ENCODE measurements around the gene COL16A1.
A peak's percentile ranks its signal among the peaks of the same experiment; 100 is the strongest.

The COL16A1 gene

GRCh38 chr1:31731049-31731565 lies 27.3 kb upstream of the COL16A1 start:
- H3K36me3 ChIP-seq (ENCODE audit: insufficient read depth, low read length), result peaks cover 5% of the 10 kb centered on the region
- 92% methylated on average over 12 of the region's 12 CpGs for WGBS
- H3K9ac ChIP-seq (ENCODE audit: low read depth, low read length), result no peak overlapping the region
- no peaks in the 10 kb centered on the region for H3K27me3 ChIP-seq (ENCODE audit: insufficient read depth, low read length)
- no peaks in the 10 kb centered on the region for H3K4me1 ChIP-seq (ENCODE audit: insufficient read depth, low read length)
- H3K4me3 ChIP-seq (ENCODE audit: low read length), result no peak overlapping the region
- H3K9me3 ChIP-seq (ENCODE audit: insufficient read depth, low read depth, low read length), result no peaks in the 10 kb centered on the region
- no peak overlapping the region for H3K27ac ChIP-seq (ENCODE audit: low read depth, low read length)

DNA sequence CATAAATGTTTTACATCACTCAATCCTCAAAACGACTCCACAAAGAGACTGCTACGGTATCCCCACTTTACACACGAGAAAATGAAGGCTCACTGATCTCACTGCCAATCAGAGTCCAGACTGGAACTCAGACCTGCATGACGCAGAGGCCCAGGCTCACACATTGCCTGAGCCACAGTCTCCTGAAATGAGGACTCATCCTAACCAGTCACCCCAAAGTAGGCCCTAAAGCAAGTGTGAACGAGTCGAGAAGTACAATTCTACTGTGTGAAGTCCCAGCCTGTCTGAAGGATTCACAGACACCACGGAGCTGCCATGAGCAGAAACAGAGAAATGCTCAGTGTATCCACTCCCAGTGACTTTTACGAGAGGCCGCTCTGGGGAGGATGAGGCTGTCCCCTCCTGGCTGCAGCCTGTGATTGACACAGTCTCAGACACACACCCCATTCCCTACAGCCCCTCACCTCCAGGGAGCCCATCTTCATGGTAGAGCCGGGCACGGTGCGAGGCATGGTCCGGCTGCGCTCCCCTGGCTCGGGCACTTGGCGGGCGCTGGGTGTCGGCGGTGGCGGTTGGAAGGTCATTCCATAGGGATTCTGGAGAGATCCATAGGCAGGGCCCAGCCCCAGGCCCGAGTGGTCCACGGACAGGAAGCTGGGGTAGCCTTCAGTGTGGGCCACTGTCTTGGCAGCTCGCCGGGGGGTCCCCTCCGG lies 26.7 kb upstream of the COL16A1 start:
- H3K27me3 ChIP-seq (ENCODE audit: insufficient read depth, low read length), result no peaks in the 10 kb centered on the region
- H3K4me1 ChIP-seq (ENCODE audit: insufficient read depth, low read length), result no peaks in the 10 kb centered on the region
- no peak overlapping the region for H3K27ac ChIP-seq (ENCODE audit: low read depth, low read length)
- 93% methylated on average over 25 of the region's 25 CpGs for WGBS
- H3K9me3 ChIP-seq (ENCODE audit: insufficient read depth, low read depth, low read length), result no peaks in the 10 kb centered on the region
- H3K36me3 ChIP-seq (ENCODE audit: insufficient read depth, low read length), result peaks cover 5% of the 10 kb centered on the region
- H3K4me3 ChIP-seq (ENCODE audit: low read length), result no peak overlapping the region
- H3K9ac ChIP-seq (ENCODE audit: low read depth, low read length), result no peak overlapping the region

GRCh38 chr1:31727849-31728248 lies 24.0 kb upstream of the COL16A1 start:
- Histone ChIP-seq H3K36me3 (ENCODE audit: insufficient read depth, low read length) (peaks cover 5% of the 10 kb centered on the region), H3K4me3 (ENCODE audit: low read length) (no peak overlapping the region), H3K9ac (ENCODE audit: low read depth, low read length) (no peak overlapping the region), H3K27ac (ENCODE audit: low read depth, low read length) (no peak overlapping the region), H3K27me3 (ENCODE audit: insufficient read depth, low read length) (no peaks in the 10 kb centered on the region), H3K9me3 (ENCODE audit: insufficient read depth, low read depth, low read length) (no peaks in the 10 kb centered on the region), H3K4me1 (ENCODE audit: insufficient read depth, low read length) (no peaks in the 10 kb centered on the region)
- 93% methylated on average over 19 of the region's 19 CpGs for WGBS

DNA sequence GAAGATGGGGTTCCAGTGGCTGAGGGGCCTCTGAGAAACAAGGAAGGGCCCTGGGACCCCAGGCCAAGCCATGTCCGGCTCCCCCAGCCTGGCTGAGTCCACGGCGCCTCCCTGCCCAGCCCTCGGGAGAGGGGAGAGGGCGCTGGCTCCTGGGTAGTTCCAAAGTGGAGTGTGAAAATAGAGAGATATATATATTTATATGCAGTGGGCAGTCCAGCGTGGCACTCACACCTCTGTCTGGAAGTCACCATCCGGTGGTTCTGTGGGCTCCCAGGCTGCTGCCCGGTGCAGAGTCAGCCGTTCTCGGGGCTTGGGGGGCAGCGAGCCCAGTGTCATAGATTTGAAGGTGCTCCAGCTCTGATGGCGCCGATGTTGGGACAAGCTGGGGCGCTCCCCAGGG lies 23.4 kb upstream of the COL16A1 start:
- H3K9ac ChIP-seq (ENCODE audit: low read depth, low read length), result no peak overlapping the region
- H3K4me1 ChIP-seq (ENCODE audit: insufficient read depth, low read length), result no peaks in the 10 kb centered on the region
- peaks cover 5% of the 10 kb centered on the region for H3K36me3 ChIP-seq (ENCODE audit: insufficient read depth, low read length)
- no peak overlapping the region for H3K4me3 ChIP-seq (ENCODE audit: low read length)
- no peaks in the 10 kb centered on the region for H3K9me3 ChIP-seq (ENCODE audit: insufficient read depth, low read depth, low read length)
- WGBS, result 95% methylated on average over 14 of the region's 14 CpGs
- H3K27me3 ChIP-seq (ENCODE audit: insufficient read depth, low read length), result no peaks in the 10 kb centered on the region
- no peak overlapping the region for H3K27ac ChIP-seq (ENCODE audit: low read depth, low read length)

DNA sequence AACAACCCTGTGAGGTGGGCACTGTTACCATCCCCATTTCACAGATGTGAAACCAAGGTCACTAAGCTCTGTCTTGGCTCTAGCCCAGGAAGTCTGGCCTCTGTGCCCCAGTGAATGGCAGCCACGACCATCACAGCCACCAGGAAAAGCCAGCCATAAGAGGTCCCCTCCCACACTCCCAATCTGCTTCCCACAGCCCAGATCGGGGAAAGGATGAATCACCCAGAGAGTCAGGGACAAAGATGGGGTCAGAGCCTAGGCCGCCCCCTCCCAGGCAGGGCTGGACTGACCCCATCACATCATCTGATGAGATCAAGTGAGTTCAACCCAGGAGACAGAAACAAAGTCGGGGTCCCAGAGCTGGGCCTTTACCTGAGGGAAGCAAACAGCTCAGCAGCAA lies 22.9 kb upstream of the COL16A1 start:
- H3K9ac ChIP-seq (ENCODE audit: low read depth, low read length), result no peak overlapping the region
- no peaks in the 10 kb centered on the region for H3K27me3 ChIP-seq (ENCODE audit: insufficient read depth, low read length)
- H3K27ac ChIP-seq (ENCODE audit: low read depth, low read length), result no peak overlapping the region
- 84% methylated on average over 4 of the region's 4 CpGs for WGBS
- H3K9me3 ChIP-seq (ENCODE audit: insufficient read depth, low read depth, low read length), result no peaks in the 10 kb centered on the region
- no peak overlapping the region for H3K4me3 ChIP-seq (ENCODE audit: low read length)
- H3K4me1 ChIP-seq (ENCODE audit: insufficient read depth, low read length), result no peaks in the 10 kb centered on the region
- H3K36me3 ChIP-seq (ENCODE audit: insufficient read depth, low read length), result peaks cover 5% of the 10 kb centered on the region

GRCh38 chr1:31725777-31726535 lies 22.1 kb upstream of the COL16A1 start:
- WGBS, result 88% methylated on average over 12 of the region's 12 CpGs

GRCh38 chr1:31725134-31725533 lies 21.3 kb upstream of the COL16A1 start:
- Histone ChIP-seq H3K4me3 (ENCODE audit: low read length) (no peak overlapping the region), H3K27ac (ENCODE audit: low read depth, low read length) (no peak overlapping the region), H3K36me3 (ENCODE audit: insufficient read depth, low read length) (no peaks in the 10 kb centered on the region), H3K9ac (ENCODE audit: low read depth, low read length) (no peak overlapping the region), H3K9me3 (ENCODE audit: insufficient read depth, low read depth, low read length) (no peaks in the 10 kb centered on the region), H3K4me1 (ENCODE audit: insufficient read depth, low read length) (no peaks in the 10 kb centered on the region), H3K27me3 (ENCODE audit: insufficient read depth, low read length) (no peaks in the 10 kb centered on the region)
- 79% methylated on average over 10 of the region's 10 CpGs for whole genome bisulfite sequencing

More at GRCh38 chr1:31725777-31726535, 22.1 kb upstream of the COL16A1 start:
- Histone ChIP-seq H3K9me3 (ENCODE audit: insufficient read depth, low read depth, low read length) (no peaks in the 10 kb centered on the region), H3K4me3 (ENCODE audit: low read length) (no peak overlapping the region), H3K27me3 (ENCODE audit: insufficient read depth, low read length) (no peaks in the 10 kb centered on the region), H3K36me3 (ENCODE audit: insufficient read depth, low read length) (peaks cover 5% of the 10 kb centered on the region), H3K9ac (ENCODE audit: low read depth, low read length) (no peak overlapping the region; the same call in 1 of the 2 replicates), H3K4me1 (ENCODE audit: insufficient read depth, low read length) (no peaks in the 10 kb centered on the region), H3K27ac (ENCODE audit: low read depth, low read length) (no peak overlapping the region)

DNA sequence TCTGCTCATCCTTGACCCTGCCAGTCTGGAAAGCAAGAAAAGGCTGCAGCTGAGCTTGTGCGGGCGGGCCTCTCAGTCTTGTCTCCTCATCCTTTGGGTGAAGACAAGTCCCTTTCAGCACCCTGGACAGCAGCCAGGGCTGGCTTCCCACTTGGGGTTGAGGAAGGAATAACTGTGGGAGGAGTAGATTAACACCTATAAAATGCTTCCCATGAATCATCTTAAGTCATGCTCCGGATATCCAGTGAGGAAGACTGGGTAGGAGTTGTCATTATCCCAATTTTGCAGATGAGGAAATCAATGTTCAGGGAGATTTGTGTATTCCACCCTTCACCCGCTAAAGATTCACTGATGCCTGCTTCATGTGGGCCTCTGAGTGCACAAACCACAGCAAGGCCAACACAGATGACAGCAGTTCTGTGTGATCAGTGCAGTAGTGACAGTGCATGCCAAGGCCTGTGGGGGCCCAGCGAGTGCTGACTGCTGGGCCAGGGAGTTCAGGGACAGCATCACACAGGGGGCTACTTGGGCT lies 20.1 kb upstream of the COL16A1 start:
- WGBS, result 52% methylated on average over 5 of the region's 5 CpGs
- no peaks in the 10 kb centered on the region for H3K9me3 ChIP-seq (ENCODE audit: insufficient read depth, low read depth, low read length)
- no peaks in the 10 kb centered on the region for H3K4me1 ChIP-seq (ENCODE audit: insufficient read depth, low read length)
- no peak overlapping the region for H3K9ac ChIP-seq (ENCODE audit: low read depth, low read length)
- no peak overlapping the region for H3K27ac ChIP-seq (ENCODE audit: low read depth, low read length)
- no peaks in the 10 kb centered on the region for H3K27me3 ChIP-seq (ENCODE audit: insufficient read depth, low read length)
- H3K36me3 ChIP-seq (ENCODE audit: insufficient read depth, low read length), result no peaks in the 10 kb centered on the region
- no peak overlapping the region for H3K4me3 ChIP-seq (ENCODE audit: low read length)

GRCh38 chr1:31718327-31718897 lies 14.6 kb upstream of the COL16A1 start:
- Histone ChIP-seq H3K27ac (ENCODE audit: low read depth, low read length) (no peak overlapping the region), H3K9ac (ENCODE audit: low read depth, low read length) (no peak overlapping the region), H3K9me3 (ENCODE audit: insufficient read depth, low read depth, low read length) (no peaks in the 10 kb centered on the region), H3K36me3 (ENCODE audit: insufficient read depth, low read length) (no peaks in the 10 kb centered on the region), H3K4me3 (ENCODE audit: low read length) (no peak overlapping the region), H3K4me1 (ENCODE audit: insufficient read depth, low read length) (peaks cover 4% of the 10 kb centered on the region; the same call in 1 of the 2 replicates), H3K27me3 (ENCODE audit: insufficient read depth, low read length) (no peaks in the 10 kb centered on the region; the same call in 1 of the 2 replicates)
- 78% methylated on average over 4 of the region's 4 CpGs for WGBS

DNA sequence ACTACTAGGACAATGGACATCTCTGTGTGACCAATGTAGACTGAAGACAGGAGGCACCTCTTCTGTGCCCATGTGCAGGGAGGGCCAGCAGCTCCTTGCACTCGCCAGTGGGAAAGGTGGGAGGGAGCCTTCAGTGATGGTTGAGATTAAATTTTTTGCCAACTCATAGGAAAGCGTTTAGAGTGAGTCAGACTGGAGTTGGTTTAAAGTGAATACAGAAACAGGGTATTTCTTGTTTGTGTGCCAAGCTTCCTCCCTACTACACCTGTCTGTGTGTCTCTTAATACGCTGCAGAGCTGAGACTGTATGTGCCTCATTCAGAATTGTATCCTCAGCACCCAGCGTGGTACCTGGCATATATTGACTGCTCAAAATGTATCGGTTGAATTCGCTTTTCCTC lies 13.5 kb upstream of the COL16A1 start:
- Histone ChIP-seq H3K27ac (ENCODE audit: low read depth, low read length) (no peak overlapping the region), H3K4me1 (ENCODE audit: insufficient read depth, low read length) (peaks cover 8% of the 10 kb centered on the region; the same call in 1 of the 2 replicates), H3K4me3 (ENCODE audit: low read length) (no peak overlapping the region), H3K36me3 (ENCODE audit: insufficient read depth, low read length) (no peaks in the 10 kb centered on the region), H3K9me3 (ENCODE audit: insufficient read depth, low read depth, low read length) (no peaks in the 10 kb centered on the region), H3K27me3 (ENCODE audit: insufficient read depth, low read length) (no peaks in the 10 kb centered on the region; the same call in 1 of the 2 replicates), H3K9ac (ENCODE audit: low read depth, low read length) (no peak overlapping the region)
- 93% methylated on average over 6 of the region's 6 CpGs for WGBS

GRCh38 chr1:31715873-31716220 lies 12.0 kb upstream of the COL16A1 start:
- Histone ChIP-seq H3K27me3 (ENCODE audit: insufficient read depth, low read length) (no peaks in the 10 kb centered on the region; the same call in 1 of the 2 replicates), H3K9me3 (ENCODE audit: insufficient read depth, low read depth, low read length) (no peaks in the 10 kb centered on the region), H3K4me1 (ENCODE audit: insufficient read depth, low read length) (peaks cover 11% of the 10 kb centered on the region; the same call in 1 of the 2 replicates), H3K9ac (ENCODE audit: low read depth, low read length) (no peak overlapping the region), H3K27ac (ENCODE audit: low read depth, low read length) (no peak overlapping the region), H3K36me3 (ENCODE audit: insufficient read depth, low read length) (no peaks in the 10 kb centered on the region), H3K4me3 (ENCODE audit: low read length) (peak overlapping the region; percentile 63)
- WGBS, result 7% methylated on average over 7 of the region's 7 CpGs
